ENCODE data around the gene CRABP2.

The CRABP2 gene

GRCh38 chr1:156725683-156726280 lies 20.4 kb upstream of the CRABP2 start:
- in situ Hi-C loops (cut with HindIII; ENCODE audit: low sequenced_read_pairs), result no loop called here
- DNase-seq (ENCODE audit: low read depth, low spot score), result peak; percentile 87
- TF ChIP-seq, protein P1, sequence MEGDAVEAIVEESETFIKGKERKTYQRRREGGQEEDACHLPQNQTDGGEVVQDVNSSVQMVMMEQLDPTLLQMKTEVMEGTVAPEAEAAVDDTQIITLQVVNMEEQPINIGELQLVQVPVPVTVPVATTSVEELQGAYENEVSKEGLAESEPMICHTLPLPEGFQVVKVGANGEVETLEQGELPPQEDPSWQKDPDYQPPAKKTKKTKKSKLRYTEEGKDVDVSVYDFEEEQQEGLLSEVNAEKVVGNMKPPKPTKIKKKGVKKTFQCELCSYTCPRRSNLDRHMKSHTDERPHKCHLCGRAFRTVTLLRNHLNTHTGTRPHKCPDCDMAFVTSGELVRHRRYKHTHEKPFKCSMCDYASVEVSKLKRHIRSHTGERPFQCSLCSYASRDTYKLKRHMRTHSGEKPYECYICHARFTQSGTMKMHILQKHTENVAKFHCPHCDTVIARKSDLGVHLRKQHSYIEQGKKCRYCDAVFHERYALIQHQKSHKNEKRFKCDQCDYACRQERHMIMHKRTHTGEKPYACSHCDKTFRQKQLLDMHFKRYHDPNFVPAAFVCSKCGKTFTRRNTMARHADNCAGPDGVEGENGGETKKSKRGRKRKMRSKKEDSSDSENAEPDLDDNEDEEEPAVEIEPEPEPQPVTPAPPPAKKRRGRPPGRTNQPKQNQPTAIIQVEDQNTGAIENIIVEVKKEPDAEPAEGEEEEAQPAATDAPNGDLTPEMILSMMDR (IDR thresholded peaks at IDR 0.05; ENCODE audit: low read depth, low read length), result peak; percentile 93
- H3K4me3 ChIP-seq (ENCODE audit: low read depth, low read length), result peak overlapping the region; percentile 22

DNA sequence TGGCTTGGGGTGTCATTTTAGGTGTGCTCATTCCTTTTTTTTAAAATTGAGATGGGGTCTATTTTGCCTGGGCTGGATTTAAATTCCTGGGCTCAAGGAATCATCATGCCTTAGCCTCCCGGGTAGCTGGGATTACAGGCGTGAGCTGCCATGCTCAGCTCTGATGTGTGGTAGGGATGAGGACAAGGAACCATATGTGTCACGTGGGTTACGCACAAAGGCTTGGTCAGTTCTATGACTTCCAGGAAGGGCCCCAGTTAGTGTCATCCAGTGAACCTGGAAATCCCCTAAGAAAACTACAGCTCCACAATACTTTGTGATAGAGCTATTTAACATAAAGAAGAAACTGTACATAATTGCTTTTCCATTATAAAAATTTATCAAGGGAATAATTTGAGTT lies 16.2 kb upstream of the CRABP2 start:
- no peak overlapping the region for H3K4me3 ChIP-seq (ENCODE audit: low read depth, low read length)
- no peak for DNase-seq (ENCODE audit: low read depth, low spot score)
- TF ChIP-seq, protein P1 (IDR thresholded peaks at IDR 0.05; ENCODE audit: low read depth, low read length), result no peak
- in situ Hi-C loops (cut with HindIII; ENCODE audit: low sequenced_read_pairs), result no loop called here

DNA sequence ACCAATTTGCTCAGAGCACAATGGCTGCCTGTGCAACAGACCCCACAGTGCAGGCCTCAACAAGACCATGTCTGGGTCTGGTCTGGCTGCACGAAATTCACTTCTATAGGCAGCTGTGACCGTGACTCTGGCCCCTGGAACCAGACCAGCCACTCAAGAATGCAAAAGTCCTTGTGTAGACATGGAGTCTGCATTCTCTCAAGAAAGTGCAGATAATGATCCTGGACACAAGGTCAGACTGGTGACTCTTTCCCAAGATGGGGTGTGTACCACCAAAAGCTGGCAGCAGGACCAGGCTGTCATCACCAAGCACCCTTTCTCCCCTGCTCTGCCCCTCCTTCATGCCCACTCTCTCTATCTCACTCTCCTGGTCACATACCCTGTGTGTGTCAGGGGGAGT lies 15.7 kb upstream of the CRABP2 start:
- in situ Hi-C loops (cut with HindIII; ENCODE audit: low sequenced_read_pairs), result no loop called here
- TF ChIP-seq, protein P1 (IDR thresholded peaks at IDR 0.05; ENCODE audit: low read depth, low read length), result no peak
- DNase-seq (ENCODE audit: low read depth, low spot score), result no peak
- H3K4me3 ChIP-seq (ENCODE audit: low read depth, low read length), result no peak overlapping the region

- TF ChIP-seq, protein P1 (IDR thresholded peaks at IDR 0.05; ENCODE audit: low read depth, low read length), result no peak
- H3K4me3 ChIP-seq (ENCODE audit: low read depth, low read length), result no peak overlapping the region
- no peak for DNase-seq (ENCODE audit: low read depth, low spot score)
- in situ Hi-C loops (cut with HindIII; ENCODE audit: low sequenced_read_pairs), result no loop called here
Measured at GRCh38 chr1:156717351-156717750, 12.0 kb upstream of the CRABP2 start.

GRCh38 chr1:156714830-156715229 lies 9.4 kb upstream of the CRABP2 start:
- no peak overlapping the region for H3K4me3 ChIP-seq (ENCODE audit: low read depth, low read length)
- TF ChIP-seq, protein P1 (IDR thresholded peaks at IDR 0.05; ENCODE audit: low read depth, low read length), result no peak
- DNase-seq (ENCODE audit: low read depth, low spot score), result no peak
- in situ Hi-C loops (cut with HindIII; ENCODE audit: low sequenced_read_pairs), result no loop called here

DNA sequence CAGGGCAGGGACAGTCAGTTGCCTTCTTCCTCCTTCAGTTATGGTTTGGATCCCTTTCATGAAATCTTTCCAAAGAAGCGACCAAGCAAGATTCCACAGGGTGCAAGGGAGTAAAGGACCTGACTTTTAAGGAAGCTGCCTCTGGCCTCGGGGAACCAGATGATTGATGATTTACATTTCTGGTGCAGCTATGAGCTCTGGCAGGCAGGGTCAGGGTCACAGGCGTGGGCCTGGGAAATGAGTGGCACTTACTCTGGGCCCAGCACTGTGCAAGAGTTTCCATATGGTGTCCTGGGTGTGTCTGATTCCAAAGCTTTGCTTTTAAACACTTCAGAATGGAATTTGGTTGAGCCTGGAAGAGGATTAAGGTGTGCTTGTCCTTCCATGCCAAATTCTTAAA lies 7.2 kb upstream of the CRABP2 start:
- TF ChIP-seq, protein P1 (IDR thresholded peaks at IDR 0.05; ENCODE audit: low read depth, low read length), result no peak
- DNase-seq (ENCODE audit: low read depth, low spot score), result no peak
- no peak overlapping the region for H3K4me3 ChIP-seq (ENCODE audit: low read depth, low read length)
- in situ Hi-C loops (cut with HindIII; ENCODE audit: low sequenced_read_pairs), result no loop called here
